NCI-H510A (cell line): ENCODE measurements around the gene NAA80.

Source experiments
- DNase-seq: peaks from one replicate; lab custom pipeline; 2025; lab: John Stamatoyannopoulos, UW

Gene NAA80

DNA sequence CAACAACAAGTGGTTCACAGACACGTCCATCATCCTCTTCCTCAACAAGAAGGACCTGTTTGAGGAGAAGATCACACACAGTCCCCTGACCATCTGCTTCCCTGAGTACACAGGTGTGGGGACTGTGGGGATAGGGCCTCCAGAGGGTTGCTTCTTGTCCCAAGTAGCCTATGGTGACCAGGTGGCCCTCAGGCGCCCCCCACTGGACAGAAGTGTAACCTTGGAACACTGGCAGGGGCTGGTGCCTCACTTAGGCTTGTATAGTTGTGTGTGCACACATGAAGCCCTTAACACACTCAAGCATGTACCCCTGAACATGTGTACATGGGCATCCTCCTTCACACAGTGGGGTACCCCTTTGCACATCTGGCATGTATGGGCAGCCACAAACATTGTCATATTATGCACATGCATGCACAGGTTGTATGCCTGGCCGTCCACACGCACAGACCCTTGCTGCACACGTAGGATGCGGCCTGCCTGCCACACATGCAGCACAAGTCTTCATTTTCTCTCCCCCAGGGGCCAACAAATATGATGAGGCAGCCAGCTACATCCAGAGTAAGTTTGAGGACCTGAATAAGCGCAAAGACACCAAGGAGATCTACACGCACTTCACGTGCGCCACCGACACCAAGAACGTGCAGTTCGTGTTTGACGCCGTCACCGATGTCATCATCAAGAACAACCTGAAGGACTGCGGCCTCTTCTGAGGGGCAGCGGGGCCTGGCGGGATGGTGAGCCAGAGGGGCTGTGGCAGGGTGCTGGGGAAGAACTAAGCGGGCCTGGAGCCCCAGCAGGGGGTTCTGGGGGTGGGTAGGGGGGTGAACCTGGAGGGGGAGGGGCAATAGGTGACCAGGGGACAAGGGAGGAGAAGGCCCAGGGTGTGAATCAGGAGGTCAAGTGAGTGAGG, 42.0 kb downstream of the NAA80 start:
- peak; percentile 15 for DNase-seq

DNA sequence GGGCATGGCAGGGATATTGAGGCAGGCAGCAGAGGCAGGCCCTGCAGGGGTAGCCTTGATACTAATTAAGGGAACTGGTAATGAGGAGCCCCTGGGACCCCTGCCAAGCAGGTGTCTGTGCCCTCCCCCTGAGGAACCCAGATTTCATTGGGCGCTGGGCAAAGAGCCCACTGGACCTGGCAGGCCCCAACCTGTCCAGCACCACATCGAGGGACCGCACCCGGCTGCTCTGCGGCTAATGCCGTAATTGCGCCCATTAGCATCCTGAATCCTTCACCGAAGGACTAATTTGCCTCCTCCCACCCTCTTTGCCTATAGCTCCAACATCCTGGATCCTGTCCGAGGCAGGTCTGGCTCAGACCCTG, 44.0 kb downstream of the NAA80 start:
- DNase-seq = no peak

DNA sequence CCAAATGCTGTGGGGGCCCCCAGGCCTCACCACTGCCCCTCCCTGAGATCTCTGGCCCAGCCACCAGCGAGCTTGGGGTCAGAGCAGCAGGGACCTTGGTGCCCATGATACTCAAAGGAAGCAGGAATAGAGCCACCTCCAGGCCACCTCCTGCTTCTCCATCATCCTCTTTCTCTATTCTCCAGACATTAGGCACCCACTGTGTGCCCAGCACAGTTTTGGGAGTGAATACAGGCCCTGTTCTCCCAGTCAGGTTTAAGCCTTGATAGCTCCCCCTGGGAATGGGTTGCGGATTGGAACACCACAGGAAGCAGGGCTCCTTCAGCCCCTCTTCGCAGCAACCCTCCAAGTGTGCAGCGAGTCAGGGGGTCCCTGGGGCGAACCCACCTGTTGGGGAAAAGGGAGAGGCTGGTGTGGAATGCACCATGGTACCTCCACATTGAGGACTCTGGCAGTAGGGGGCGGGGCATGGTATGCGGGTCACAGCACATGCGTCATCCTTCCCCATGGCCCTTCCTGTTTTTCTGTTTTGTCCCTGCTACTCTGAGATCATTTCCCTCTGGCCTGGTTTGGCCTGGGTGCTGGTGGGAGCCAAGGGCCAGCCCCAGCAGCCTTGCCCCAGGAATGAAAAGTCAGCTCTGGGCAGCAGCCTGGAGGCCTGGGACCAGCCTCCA, 44.5 kb downstream of the NAA80 start:
- DNase-seq = no peak

DNA sequence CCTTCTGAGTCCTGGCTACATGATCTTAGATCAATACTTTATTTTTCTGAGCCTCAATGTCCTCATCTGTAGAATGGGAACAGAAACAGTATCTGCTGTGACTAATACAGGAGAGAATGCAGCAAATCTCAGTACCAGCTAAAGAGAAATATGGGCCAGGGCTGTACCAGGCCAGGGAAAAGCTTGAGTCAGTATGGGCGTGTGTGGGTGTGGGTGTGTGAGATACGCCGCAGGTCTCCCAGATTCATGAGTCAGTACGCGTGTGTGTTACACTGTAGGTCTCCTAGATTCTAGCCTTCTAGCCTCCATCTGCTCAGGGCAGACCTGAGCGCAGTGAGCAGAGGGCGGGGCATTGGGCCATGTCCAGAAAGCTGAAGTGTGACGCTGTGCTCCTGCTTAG, 48.0 kb downstream of the NAA80 start:
- DNase-seq = no peak

DNA sequence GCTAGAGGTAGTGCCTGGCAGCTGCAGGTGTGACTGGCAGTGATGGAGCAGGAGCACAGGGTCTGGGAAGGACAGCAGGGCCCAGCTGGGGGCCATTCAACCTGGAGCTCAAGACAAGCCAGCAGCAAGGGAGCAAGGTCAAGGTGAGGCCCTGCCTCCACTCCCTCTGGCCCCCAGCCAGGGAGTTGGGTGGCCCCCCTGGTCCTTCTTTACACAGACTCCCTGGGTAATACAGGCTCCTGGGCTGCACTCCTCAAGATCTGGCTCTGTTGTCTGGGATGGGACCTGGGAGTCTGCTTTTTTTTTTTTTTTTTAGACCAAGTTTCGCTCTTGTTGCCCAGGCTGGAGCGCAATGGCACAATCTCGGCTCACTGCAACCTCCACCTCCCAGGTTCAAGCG, 48.7 kb downstream of the NAA80 start:
- DNase-seq = no peak

DNA sequence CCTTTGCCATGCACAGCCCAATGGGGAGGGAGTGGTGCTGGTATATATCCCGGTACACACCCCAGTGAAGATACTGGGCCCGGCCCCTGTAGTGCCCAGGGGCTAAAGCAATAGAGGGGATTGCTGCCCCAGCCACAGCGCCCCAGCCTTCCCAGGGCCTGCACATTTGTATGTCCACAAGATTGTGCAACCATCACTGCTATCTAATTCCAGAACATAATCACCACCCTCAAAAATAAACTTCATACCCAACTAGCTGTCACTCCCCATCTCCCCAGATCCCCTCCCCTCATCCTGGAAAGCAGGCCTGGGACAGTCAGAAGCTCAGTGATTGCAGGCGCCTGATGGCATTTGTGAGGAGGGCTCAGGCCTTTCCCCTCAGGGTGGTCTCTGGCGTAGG, 49.7 kb downstream of the NAA80 start:
- no peak for DNase-seq

DNA sequence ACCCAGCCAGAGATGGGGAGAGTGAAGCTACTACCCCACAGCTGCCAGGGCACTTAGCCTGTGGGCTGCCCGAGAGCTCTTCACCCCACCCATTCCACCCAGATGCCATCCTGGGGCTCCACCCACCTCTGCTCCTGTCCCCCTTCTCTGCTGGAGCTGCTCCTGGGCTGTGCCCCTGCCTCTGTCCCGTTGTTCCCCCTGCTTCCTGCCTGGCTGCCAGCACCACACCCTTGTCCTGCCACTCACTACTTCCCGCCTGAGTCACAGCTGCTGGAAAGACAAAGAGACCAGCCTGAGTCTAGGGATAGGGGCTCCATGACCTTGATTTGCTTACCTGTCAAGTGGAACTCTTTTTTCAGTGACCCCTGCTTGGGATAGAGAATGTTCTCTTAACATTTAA, 50.8 kb downstream of the NAA80 start:
- DNase-seq = no peak

DNA sequence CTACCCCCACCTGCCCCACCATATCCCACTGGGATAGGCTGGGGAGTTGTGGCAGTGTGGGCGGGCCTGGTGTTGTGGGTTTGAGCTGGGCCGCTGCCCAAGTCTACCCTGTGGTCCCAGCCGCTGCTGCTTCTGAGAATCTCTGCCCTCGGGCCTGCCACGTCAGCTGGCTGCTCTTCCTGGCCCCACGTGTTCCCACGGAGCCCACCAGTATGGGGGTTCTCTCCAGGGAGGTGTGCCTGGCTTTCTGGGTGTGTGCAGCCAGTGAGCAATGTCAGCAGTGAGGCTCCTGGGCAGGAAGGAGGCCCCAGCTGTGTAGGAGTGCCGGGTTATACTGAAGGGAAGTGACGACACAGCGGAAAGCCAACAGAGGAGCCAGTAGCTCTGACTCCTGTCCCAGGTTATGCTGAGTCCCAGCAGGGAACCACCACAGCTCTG, 52.7 kb downstream of the NAA80 start:
- DNase-seq = no peak
